Measurements from ENCODE around the gene ATF4. TPM values are rescaled to one million over a fixed set of nuclear protein-coding genes. Genes with fewer than 3 reads are reported as not detected.

The ATF4 gene
- total RNA-seq, 1 experiment from 2014 or later = 177 TPM

- intact Hi-C loops (cut with micrococcal nuclease; ENCODE audit: unreplicated experiment) (no loop called here), in situ Hi-C loops (cut with HindIII; ENCODE audit: low pct_unique_long_range_greater_than_20kb, low sequenced_read_pairs) (no loop called here)
- H3K9me3 ChIP-seq (ENCODE audit: control insufficient read depth, insufficient read depth, low read depth, low read length) = no peaks in the 10 kb centered on the region
- DNase-seq (ENCODE audit: low read depth, low spot score) (no peak), ATAC-seq (peak; percentile 27)
- H3K27ac ChIP-seq (ENCODE audit: low read length) = no peak overlapping the region
- TF ChIP-seq, protein P1, sequence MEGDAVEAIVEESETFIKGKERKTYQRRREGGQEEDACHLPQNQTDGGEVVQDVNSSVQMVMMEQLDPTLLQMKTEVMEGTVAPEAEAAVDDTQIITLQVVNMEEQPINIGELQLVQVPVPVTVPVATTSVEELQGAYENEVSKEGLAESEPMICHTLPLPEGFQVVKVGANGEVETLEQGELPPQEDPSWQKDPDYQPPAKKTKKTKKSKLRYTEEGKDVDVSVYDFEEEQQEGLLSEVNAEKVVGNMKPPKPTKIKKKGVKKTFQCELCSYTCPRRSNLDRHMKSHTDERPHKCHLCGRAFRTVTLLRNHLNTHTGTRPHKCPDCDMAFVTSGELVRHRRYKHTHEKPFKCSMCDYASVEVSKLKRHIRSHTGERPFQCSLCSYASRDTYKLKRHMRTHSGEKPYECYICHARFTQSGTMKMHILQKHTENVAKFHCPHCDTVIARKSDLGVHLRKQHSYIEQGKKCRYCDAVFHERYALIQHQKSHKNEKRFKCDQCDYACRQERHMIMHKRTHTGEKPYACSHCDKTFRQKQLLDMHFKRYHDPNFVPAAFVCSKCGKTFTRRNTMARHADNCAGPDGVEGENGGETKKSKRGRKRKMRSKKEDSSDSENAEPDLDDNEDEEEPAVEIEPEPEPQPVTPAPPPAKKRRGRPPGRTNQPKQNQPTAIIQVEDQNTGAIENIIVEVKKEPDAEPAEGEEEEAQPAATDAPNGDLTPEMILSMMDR (IDR thresholded peaks at IDR 0.05) = no peak
- TF ChIP-seq TCF7L2 (IDR thresholded peaks at IDR 0.05; ENCODE audit: low read depth, low read length) = no peak
- no peak for TF ChIP-seq POLR2AphosphoS5 (IDR thresholded peaks at IDR 0.05; ENCODE audit: low read depth, low read length)
- TF ChIP-seq, protein P2, sequence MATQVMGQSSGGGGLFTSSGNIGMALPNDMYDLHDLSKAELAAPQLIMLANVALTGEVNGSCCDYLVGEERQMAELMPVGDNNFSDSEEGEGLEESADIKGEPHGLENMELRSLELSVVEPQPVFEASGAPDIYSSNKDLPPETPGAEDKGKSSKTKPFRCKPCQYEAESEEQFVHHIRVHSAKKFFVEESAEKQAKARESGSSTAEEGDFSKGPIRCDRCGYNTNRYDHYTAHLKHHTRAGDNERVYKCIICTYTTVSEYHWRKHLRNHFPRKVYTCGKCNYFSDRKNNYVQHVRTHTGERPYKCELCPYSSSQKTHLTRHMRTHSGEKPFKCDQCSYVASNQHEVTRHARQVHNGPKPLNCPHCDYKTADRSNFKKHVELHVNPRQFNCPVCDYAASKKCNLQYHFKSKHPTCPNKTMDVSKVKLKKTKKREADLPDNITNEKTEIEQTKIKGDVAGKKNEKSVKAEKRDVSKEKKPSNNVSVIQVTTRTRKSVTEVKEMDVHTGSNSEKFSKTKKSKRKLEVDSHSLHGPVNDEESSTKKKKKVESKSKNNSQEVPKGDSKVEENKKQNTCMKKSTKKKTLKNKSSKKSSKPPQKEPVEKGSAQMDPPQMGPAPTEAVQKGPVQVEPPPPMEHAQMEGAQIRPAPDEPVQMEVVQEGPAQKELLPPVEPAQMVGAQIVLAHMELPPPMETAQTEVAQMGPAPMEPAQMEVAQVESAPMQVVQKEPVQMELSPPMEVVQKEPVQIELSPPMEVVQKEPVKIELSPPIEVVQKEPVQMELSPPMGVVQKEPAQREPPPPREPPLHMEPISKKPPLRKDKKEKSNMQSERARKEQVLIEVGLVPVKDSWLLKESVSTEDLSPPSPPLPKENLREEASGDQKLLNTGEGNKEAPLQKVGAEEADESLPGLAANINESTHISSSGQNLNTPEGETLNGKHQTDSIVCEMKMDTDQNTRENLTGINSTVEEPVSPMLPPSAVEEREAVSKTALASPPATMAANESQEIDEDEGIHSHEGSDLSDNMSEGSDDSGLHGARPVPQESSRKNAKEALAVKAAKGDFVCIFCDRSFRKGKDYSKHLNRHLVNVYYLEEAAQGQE (IDR thresholded peaks at IDR 0.05; ENCODE audit: insufficient read depth in 1 of 2, low read depth in 2 of 2, low read length in 1 of 2) = no peak
- no peak for TF ChIP-seq SIN3A (IDR thresholded peaks at IDR 0.05; ENCODE audit: borderline replicate concordance, insufficient read depth, low read depth, low read length)
- POLR2A ChIA-PET = no interaction called here
- H3K27me3 ChIP-seq (ENCODE audit: control insufficient read depth, insufficient read depth, low read length) = no peaks in the 10 kb centered on the region
- no peaks in the 10 kb centered on the region for H3K36me3 ChIP-seq (ENCODE audit: control insufficient read depth, insufficient read depth, low read length)
- H3K4me1 ChIP-seq (ENCODE audit: control insufficient read depth, insufficient read depth, low read length) = peaks cover 4% of the 10 kb centered on the region
- no TSS peak for BruUV-seq (replicated peaks)
- CTCF ChIA-PET = interaction anchor here (0.6 to 1.4 kb wide), 5 partner anchors 16 to 844 kb away, joined by 3 to 6 read pairs (median 3); no protein-coding TSS in a partner anchor
- no peak overlapping the region for H3K4me3 ChIP-seq (ENCODE audit: low read depth in 2 of 2, low read length in 2 of 2)
Observed at GRCh38 chr22:39558950-39559349, 38.6 kb downstream of the ATF4 start.

DNA sequence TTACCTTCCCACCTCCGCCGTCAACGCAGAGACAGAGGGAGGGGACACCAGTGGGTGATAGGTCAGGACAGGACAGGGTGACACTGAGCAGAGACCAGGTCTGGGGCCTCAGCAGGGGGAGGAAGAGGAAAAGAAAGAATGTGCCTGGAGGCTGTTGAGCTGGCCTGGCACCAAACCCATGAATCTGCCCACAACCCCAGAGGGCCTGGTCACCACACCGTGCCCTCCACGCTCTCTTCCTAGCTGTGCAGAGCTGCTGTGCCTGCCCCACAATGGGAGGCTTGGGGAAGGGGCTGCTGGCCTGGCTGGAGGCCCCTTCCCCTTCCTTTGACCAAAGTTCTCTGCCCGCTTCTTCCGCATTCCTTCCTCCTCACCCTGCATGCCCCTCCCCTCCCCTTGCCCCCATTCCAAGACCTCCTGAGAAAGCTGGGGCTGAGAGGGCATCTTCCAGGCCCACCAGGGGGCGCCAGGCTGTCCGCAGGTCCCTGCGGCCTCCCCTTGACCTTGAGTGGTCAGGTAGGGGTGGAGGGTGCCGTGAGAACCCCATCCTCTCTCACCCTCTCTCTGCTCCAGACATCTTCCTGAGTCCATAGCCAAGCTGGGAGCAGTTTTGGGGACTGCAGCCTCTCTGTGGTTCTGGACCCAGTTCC lies 39.2 kb downstream of the ATF4 start:
- H3K4me3 ChIP-seq (ENCODE audit: low read depth in 2 of 2, low read length in 2 of 2) = no peak overlapping the region
- no peaks in the 10 kb centered on the region for H3K36me3 ChIP-seq (ENCODE audit: control insufficient read depth, insufficient read depth, low read length)
- POLR2A ChIA-PET = no interaction called here
- CTCF ChIA-PET = interaction anchor here (0.6 to 1.4 kb wide), 4 partner anchors 82 to 477 kb away, joined by 3 to 6 read pairs (median 4); no protein-coding TSS in a partner anchor
- H3K4me1 ChIP-seq (ENCODE audit: control insufficient read depth, insufficient read depth, low read length) = peaks cover 4% of the 10 kb centered on the region
- ATAC-seq = peak; percentile 70
- in situ Hi-C loops (cut with HindIII; ENCODE audit: low pct_unique_long_range_greater_than_20kb, low sequenced_read_pairs) = no loop called here
- intact Hi-C loops (cut with micrococcal nuclease; ENCODE audit: unreplicated experiment) = no loop called here
- no peak for DNase-seq (ENCODE audit: low read depth, low spot score)
- H3K27me3 ChIP-seq (ENCODE audit: control insufficient read depth, insufficient read depth, low read length) = no peaks in the 10 kb centered on the region
- H3K27ac ChIP-seq (ENCODE audit: low read length) = no peak overlapping the region
- TF ChIP-seq, protein P1 (IDR thresholded peaks at IDR 0.05) = peak; percentile 85
- TF ChIP-seq POLR2AphosphoS5 (IDR thresholded peaks at IDR 0.05; ENCODE audit: low read depth, low read length) = no peak
- H3K9me3 ChIP-seq (ENCODE audit: control insufficient read depth, insufficient read depth, low read depth, low read length) = no peaks in the 10 kb centered on the region
- BruUV-seq (replicated peaks) = no TSS peak

All from Panc1 (cell line).